VCaP (cell line): ENCODE results near the gene HLA-B.

Source experiments
- H3K27ac ChIP-seq: fragments of 450-650 bp; 2 replicates; pipeline ENCODE4 v1.5.1; 2017
- TF ChIP-seq, protein P1 (sequence below): fragments of 450-650 bp; conservative IDR thresholded peaks from 2 replicates; pipeline ENCODE4 v1.5.1; 2017; ENCODE audit warnings: mild to moderate bottlenecking, moderate library complexity

The HLA-B gene

DNA sequence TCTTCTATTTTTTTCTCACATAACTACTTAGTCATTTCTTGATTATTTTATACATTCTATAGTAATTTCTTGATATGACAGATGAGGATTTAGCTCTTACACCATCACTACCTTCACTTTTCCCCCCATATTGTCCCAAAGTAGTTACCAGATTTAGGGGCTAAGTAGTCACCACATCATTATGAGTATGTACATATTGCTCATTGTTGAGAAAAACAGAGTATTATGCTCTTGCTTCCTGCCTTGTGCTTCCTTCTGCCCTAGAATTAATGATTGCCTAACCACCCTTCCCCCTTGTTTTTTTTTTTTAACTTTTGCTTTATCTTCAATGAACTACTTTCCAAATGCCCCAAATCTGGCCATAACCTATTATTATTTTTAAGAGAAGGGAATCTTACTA is 6.8 kb upstream of the HLA-B start:
- TF ChIP-seq, protein P1, sequence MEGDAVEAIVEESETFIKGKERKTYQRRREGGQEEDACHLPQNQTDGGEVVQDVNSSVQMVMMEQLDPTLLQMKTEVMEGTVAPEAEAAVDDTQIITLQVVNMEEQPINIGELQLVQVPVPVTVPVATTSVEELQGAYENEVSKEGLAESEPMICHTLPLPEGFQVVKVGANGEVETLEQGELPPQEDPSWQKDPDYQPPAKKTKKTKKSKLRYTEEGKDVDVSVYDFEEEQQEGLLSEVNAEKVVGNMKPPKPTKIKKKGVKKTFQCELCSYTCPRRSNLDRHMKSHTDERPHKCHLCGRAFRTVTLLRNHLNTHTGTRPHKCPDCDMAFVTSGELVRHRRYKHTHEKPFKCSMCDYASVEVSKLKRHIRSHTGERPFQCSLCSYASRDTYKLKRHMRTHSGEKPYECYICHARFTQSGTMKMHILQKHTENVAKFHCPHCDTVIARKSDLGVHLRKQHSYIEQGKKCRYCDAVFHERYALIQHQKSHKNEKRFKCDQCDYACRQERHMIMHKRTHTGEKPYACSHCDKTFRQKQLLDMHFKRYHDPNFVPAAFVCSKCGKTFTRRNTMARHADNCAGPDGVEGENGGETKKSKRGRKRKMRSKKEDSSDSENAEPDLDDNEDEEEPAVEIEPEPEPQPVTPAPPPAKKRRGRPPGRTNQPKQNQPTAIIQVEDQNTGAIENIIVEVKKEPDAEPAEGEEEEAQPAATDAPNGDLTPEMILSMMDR = no peak
- no peak overlapping the region for H3K27ac ChIP-seq

- no peak overlapping the region for H3K27ac ChIP-seq
- TF ChIP-seq, protein P1 = no peak
Measured at GRCh38 chr6:31362751-31363150, 5.8 kb upstream of the HLA-B start.

DNA sequence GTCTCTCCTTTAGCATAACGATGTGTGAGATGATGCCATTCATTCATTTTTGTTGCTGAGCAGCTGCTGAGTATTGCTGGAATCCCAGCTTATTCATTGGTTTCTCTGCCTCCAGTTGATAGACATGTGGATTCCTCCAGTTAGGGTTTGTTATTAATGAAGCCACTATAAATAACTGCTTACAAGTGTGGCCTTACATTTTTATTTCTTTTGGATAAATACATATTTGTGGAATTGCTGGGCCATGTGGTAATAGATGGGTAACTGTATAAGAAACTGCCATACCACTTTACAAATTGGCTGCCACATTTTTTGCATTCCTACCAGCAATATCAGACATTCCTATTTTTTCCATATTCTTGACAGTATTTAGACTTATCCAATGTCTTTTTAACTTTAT is 2.6 kb upstream of the HLA-B start:
- H3K27ac ChIP-seq = no peak overlapping the region
- TF ChIP-seq, protein P1 = no peak

DNA sequence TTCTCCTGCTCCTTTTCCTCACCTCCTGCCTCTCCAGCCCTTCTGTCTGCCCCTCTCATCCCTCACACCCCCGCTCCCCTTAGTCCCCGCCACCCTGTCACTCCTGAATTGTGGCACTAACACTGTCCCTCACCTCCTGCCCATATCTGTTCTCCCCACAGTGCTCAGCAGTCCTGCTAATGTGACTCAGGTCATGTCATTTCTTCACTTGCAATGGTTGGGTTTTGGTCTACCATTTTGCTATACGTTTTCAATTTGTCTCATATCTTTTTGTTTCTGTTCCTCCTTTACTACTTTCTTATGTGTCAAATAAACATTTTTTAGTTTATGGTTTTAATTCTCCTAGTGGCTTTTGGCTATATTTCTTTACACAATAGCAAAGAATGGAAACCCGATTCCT is 1.3 kb upstream of the HLA-B start:
- no peak overlapping the region for H3K27ac ChIP-seq
- TF ChIP-seq, protein P1 = no peak

DNA sequence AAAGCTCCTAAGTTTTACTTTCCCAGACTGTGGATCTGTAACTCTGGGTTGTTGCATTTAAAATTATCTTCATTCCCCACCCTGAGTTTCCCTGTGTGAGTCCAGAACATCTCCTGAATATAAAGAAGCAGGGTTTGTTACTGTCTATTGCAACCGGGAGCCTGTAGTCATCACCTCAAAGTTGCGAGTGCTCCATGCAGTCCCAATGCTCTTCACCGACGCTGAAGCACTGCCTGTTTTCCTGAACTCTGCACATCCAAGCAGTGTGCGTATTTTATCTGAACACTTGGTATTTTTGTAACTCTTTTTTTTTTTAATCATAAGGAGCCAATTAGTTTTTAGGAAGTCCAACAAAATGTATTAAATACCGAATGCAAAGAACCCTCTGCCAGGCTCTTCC is 907 bp upstream of the HLA-B start:
- TF ChIP-seq, protein P1 = no peak
- H3K27ac ChIP-seq = no peak overlapping the region

DNA sequence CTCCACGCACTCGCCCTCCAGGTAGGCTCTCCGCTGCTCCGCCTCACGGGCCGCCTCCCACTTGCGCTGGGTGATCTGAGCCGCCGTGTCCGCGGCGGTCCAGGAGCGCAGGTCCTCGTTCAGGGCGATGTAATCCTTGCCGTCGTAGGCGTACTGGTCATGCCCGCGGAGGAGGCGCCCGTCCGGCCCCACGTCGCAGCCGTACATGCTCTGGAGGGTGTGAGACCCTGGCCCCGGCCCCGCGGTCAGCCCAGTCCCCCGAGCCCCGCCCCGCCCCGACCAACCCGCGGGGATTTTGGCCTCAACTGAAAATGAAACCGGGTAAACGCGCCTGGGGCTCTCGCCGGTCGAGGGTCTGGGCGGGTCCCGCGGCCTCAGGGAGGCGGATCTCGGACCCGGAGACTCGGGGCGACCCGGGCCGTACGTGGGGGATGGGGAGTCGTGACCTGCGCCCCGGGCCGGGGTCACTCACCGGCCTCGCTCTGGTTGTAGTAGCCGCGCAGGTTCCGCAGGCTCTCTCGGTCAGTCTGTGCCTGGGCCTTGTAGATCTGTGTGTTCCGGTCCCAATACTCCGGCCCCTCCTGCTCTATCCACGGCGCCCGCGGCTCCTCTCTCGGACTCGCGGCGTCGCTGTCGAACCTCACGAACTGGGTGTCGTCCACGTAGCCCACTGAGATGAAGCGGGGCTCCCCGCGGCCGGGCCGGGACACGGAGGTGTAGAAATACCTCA is 598 bp downstream of the HLA-B start:
- H3K27ac ChIP-seq = no peak overlapping the region
- TF ChIP-seq, protein P1 = no peak

DNA sequence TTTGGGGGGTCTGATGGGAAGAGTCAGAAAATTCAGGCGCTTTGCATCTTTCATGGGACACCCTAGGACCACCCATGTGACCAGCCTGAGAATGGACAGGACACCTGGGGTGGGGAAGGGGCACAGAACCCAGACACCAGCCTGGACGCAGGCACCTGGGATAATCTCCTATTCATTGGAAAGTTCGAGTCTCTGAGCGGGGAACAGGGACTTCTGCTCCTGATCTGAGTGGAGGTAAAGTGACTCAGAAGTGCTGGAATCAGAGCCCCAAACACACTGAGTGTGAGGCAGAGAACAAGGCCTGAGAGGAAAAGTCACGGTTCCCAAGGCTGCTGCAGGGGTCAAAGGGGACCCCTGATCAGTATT is 1.4 kb downstream of the HLA-B start:
- no peak overlapping the region for H3K27ac ChIP-seq

More for the DNA sequence above, 1.4 kb downstream of the HLA-B start:
- TF ChIP-seq, protein P1 = no peak
